ENCODE results near the gene DBP. TPM values are rescaled to one million over a fixed set of nuclear protein-coding genes. Genes with fewer than 3 reads are reported as not detected.

Gene DBP
- total RNA-seq, 1 donor, result 20.9 TPM

DNA sequence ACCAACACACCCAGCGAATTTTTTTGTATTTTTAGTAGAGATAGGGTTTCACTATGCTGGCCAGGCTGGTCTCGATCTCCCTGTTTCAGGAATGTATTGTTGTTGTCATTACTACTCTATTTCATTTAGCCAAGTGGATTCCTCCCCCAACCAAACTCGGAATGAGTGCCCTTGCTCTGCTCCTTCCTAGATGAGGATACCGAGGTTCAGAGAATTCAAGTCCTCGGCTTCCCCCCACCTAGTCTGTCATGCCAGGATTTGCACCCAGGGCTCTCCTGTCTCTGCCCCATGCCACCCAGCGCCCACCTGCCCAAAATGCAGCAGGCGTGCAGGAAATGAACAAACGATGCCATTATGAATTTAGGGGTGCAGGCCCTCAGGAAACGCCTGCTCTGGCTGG lies 34.2 kb downstream of the DBP start:
- DNase-seq (ENCODE audit: low read depth), result no peak
- no peak overlapping the region for H3K4me3 ChIP-seq (ENCODE audit: low read depth, low read length)
- TF ChIP-seq, protein P1, sequence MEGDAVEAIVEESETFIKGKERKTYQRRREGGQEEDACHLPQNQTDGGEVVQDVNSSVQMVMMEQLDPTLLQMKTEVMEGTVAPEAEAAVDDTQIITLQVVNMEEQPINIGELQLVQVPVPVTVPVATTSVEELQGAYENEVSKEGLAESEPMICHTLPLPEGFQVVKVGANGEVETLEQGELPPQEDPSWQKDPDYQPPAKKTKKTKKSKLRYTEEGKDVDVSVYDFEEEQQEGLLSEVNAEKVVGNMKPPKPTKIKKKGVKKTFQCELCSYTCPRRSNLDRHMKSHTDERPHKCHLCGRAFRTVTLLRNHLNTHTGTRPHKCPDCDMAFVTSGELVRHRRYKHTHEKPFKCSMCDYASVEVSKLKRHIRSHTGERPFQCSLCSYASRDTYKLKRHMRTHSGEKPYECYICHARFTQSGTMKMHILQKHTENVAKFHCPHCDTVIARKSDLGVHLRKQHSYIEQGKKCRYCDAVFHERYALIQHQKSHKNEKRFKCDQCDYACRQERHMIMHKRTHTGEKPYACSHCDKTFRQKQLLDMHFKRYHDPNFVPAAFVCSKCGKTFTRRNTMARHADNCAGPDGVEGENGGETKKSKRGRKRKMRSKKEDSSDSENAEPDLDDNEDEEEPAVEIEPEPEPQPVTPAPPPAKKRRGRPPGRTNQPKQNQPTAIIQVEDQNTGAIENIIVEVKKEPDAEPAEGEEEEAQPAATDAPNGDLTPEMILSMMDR (IDR thresholded peaks at IDR 0.05; ENCODE audit: insufficient read depth, low read length), result no peak

DNA sequence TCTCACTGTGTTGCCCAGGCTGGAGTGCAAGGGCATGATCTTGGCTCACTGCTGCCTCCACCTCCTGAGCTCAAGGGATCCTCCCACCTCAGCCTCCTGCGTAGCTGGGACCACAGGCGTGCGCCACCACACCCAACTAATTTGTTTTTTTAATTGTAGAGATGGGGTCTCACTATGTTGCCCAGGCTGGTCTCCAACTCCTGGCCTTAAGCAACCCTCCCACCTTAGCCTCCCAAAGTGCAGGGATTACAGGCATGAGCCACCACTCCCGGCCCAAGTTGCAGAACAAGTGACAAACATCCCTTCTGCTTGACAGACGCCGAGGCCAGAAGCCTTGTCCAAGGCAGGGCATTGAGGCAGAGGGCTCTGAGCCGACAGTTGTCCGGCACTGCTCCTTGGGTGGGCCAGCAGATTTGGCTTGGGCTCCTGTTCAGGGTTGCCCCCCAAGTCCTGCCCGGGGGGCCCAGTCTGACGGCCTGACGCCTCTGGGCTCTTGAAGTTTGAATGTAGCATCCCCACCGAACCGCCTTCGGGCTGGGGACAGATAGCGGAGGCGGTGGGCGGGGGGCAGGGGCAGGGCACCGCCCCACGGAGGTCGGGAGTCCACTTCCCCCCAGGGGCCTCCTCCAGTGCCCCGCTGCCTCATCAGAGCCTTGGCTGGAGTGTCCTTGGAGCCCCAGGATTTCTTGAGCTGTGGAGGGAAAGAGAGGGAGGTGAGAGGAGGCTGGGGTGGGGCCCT lies 36.3 kb downstream of the DBP start:
- H3K4me3 ChIP-seq (ENCODE audit: low read depth, low read length), result no peak overlapping the region
- no peak for DNase-seq (ENCODE audit: low read depth)
- TF ChIP-seq, protein P1 (IDR thresholded peaks at IDR 0.05; ENCODE audit: insufficient read depth, low read length), result no peak

DNA sequence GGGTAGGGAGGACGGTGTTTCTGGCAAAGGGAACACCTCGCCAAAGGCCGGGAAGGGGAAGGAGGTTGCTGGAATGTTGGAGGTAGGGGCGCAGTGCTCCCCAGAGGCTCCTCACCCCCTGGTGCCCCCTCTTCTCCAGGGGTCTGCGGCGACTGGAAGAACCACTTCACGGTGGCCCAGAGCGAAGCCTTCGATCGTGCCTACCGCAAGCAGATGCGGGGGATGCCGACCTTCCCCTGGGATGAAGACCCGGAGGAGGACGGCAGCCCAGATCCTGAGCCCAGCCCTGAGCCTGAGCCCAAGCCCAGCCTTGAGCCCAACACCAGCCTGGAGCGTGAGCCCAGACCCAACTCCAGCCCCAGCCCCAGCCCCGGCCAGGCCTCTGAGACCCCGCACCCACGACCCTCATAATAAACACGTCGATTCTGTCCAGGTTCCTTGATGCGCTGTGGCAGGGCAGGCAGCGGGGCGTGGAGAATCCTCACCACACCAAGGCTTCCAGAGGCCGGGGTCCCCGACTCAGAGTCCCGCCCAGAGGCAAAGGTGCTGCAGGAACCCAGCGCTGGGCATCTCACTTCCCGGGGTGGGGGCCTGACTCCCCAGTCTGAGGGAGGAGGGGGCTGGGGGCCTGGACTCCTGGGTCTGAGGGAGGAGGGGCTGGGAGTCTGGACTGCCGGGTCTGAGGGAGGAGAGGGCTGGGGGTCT lies 38.0 kb downstream of the DBP start:
- TF ChIP-seq, protein P1 (IDR thresholded peaks at IDR 0.05; ENCODE audit: insufficient read depth, low read length), result no peak
- no peak for DNase-seq (ENCODE audit: low read depth)
- no peak overlapping the region for H3K4me3 ChIP-seq (ENCODE audit: low read depth, low read length)

DNA sequence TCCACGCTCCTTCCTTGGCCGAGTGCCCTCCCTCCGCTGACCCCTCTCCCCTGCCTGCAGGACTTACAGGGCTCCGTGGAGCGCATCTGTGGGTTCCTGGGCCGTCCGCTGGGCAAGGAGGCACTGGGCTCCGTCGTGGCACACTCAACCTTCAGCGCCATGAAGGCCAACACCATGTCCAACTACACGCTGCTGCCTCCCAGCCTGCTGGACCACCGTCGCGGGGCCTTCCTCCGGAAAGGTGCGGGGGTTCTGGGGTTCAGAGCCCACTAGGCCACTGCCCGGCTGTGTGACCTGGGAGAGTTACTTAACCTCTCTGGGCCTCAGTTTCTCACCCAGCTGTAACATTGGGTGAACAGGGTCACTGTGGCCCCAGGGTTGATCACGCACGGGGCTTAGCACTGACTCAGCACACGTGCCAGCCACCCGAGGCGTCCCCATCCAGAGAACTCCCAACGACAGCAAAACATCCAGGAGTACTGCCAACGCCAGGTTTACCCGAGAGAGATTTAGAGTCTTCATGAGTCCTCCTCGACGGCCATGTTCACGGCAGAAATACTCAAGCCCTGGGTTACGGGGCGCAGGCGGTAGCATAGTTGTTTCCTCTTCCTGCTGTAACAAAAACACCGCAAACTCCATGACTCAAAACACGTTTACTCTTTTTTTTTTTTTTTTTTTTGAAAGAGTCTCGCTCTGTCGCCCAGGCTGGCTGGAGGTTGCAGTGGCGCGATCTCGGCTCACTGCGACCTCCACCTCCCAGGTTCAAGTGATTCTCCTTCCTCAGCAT lies 40.3 kb downstream of the DBP start:
- no peak overlapping the region for H3K4me3 ChIP-seq (ENCODE audit: low read depth, low read length)
- TF ChIP-seq, protein P1 (IDR thresholded peaks at IDR 0.05; ENCODE audit: insufficient read depth, low read length), result no peak
- no peak for DNase-seq (ENCODE audit: low read depth)

DNA sequence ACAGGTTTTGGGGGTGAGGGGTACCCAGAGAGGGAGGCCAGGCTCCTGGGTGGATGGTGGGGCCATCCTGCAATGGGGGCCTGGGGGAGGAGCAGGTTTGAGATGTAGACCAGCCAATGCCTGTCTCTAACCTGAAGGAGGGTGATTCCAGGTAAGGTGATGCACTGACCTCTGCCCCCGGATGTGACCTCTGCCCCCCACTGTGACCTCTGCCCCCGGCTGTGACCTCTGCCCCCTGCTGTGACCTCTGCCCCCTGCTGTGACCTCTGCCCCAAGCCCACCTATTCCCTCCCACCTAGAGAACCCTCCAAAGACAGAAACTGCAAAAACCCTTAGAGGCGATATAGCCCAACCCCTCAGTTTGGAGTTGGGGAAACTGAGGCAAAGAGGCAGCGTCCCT lies 40.9 kb downstream of the DBP start:
- TF ChIP-seq, protein P1 (IDR thresholded peaks at IDR 0.05; ENCODE audit: insufficient read depth, low read length), result no peak
- DNase-seq (ENCODE audit: low read depth), result no peak
- no peak overlapping the region for H3K4me3 ChIP-seq (ENCODE audit: low read depth, low read length)

DNA sequence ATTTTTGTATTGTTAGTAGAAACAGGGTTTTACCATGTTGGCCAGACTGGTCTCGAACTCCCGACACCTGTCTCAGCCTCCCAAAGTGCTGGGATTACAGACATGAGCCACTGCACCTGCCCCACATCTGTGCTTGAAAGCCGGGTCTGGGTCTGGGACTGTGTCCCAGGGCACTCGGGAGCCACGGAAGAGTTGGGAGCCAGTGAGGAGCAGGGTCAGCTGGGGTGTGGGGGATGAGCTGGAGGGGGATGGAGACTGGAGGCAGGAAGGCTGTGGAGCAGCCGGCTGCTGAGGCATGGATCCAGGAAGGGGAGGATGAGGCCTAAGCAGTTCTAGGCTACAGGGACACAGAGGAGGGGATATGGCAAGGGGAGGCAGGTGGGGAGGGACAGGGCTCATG lies 41.3 kb downstream of the DBP start:
- H3K4me3 ChIP-seq (ENCODE audit: low read depth, low read length), result no peak overlapping the region
- no peak for DNase-seq (ENCODE audit: low read depth)
- TF ChIP-seq, protein P1 (IDR thresholded peaks at IDR 0.05; ENCODE audit: insufficient read depth, low read length), result no peak

All from fibroblast of the aortic adventitia (primary cell).